Activated CD4-positive, CD25-positive, alpha-beta regulatory T cell treated with anti-CD3 and anti-CD28 coated beads, Interleukin-2, amount 50 U/mL, for 72 hours (primary cell): ENCODE measurements around the gene TXNRD3.
"Not testable (repeated sequence)": the region's sequence is repeated elsewhere in the genome, so short reads cannot be mapped to it uniquely, and the experiment has no call there.

Source experiments
- DNase-seq: peaks from one replicate; pipeline ENCODE4 v3.0.0; 2021

The TXNRD3 gene

GRCh38 chr3:126638790-126639189 lies 16.1 kb downstream of the TXNRD3 start:
- no peak for DNase-seq

DNA sequence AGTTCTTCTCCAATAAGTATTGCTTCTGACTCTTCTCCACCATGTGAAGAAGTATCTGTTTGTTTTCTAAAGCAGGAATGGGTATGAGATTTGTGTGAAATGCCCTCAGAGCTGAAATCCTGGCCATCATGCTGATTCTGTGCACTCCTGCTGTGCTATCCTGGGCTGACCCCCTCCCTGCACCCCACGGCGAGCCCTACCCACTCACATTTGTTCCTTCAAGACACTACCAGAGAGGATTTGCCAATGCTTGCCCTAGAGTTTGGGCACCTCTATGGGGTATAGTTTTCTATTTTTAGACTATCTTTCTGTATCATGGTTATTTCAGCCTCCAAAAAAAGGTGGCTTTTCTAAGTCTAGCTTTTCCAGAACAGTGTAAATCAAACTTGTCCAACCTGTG lies 18.5 kb downstream of the TXNRD3 start:
- no peak for DNase-seq

- no peak for DNase-seq
Measured at GRCh38 chr3:126634803-126635202, 20.1 kb downstream of the TXNRD3 start.

GRCh38 chr3:126630020-126630419 lies 24.9 kb downstream of the TXNRD3 start:
- no peak for DNase-seq

DNA sequence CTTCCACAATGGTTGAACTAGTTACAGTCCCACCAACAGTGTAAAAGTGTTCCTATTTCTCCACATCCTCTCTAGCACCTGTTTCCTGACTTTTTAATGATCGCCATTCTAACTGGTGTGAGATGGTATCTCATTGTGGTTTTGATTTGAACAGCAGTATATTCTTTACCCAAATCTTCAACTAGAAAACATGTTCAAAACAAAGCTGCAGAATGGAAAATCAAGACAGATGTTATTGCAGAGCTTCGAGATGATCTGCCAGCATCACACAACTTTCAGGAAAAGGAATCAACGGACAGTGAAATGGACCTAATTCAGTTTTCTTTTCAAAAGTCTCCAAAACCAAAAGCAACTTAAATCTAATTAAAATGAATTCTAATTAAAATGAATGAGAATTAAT lies 29.2 kb downstream of the TXNRD3 start:
- DNase-seq, result not testable (repeated sequence)

DNA sequence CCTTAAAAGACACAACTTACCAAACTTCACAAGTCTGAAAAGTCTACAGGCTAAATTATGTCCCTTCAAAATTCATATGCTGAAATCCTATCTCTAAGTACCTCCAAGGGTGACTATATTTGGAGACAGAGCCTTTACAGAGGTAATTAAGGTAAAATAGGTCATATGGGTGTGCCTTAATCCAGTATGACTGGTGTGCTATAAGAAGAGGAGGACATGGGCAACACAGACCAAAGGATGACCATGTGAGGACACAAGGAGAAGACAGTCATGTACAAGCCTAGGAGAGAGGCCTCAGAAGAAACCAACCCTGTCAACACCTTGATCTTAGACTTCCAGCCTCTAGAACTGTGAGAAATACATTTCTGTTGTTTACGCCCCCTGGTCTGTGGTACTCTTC lies 32.2 kb downstream of the TXNRD3 start:
- DNase-seq, result no peak

DNA sequence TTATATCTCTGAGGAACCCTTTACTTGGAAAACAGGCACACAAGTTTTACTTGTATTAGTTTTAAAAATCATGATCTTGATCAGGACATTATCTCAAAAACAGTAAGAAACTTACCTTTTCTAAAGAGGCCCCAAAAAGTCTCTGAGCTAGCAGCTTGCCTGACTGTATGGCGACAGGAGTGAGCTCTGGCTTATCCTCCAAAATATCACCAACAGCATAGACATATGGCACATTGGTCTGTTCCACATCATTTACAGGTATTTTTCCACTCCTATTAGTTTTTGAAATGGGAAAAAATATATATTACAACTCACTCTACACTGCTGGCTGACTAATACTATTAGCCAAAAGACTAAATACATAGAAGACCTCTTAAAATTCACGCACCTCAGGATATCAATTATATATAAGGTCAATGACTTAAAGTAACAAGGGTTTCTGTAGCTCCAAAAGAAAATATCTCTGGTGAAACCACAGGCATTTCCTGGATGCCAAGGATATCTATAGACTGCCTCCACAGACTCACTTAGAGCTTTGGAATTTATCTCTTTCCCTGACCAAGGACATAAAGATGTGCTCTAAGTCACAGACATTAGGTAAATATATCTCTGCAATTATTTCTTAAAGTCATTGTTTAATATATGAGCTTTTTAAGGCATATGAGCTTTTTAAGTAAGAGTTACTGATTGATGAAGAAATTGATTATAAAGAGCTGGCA lies 33.1 kb downstream of the TXNRD3 start:
- no peak for DNase-seq

DNA sequence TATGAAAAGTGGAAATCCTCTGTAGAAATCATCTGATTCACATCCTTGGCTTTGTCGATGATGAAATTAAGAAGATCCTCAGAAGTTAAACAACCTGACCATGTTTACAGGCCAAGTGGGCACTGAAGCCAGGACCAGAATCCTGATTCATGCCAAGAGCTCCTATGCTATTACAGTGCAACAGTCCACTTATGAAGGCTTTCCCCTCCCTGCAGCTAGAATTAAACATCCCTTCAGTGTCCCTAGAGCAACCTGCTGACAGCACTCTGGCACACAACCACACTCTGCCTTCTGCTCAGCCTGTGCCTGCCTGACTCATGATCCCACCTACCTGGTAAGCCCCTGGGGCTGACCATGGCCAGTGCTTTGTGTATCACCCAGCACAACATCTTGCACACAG lies 33.8 kb downstream of the TXNRD3 start:
- DNase-seq, result no peak

DNA sequence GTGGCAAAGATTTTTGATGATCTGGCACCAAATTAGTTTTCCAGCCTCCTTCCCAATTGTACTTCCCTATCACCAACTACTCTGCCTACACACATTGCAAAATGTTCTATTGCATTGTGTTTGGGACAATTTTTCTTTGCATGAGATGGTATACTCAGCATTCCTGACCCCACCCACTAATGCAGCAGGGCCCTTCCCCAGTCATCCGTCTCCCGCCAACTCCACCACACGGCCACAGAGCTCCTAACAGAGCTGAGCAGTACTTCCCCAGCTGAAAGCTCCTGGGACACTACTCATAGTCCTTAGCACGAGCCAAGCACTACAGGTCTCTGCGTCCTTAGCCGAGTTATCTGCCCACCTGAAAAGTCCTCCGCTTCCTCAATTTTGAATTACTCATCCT lies 34.2 kb downstream of the TXNRD3 start:
- no peak for DNase-seq

- DNase-seq, result no peak
Measured at GRCh38 chr3:126618760-126619159, 36.2 kb downstream of the TXNRD3 start.

DNA sequence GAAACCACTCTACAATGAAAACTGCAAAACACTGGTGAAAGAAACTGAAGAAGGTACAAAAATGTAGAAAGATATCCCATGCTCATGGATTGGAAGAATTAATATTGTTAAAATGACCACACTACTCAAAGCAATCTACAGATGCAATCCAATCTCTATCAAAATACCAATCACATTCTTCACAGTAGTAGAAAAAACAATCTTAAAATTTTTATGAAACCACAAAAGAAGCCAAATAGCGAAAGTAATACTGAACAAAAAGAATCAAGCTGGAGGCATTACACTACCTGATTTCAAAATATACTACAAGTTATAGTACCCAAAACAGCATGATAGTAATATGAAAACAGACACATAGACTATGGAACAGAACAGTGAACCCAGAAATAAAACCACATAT lies 36.9 kb downstream of the TXNRD3 start:
- no peak for DNase-seq

GRCh38 chr3:126617571-126617970 lies 37.4 kb downstream of the TXNRD3 start:
- no peak for DNase-seq

- DNase-seq, result no peak
Measured at GRCh38 chr3:126616931-126617330, 38.0 kb downstream of the TXNRD3 start.

- DNase-seq, result no peak
Measured at GRCh38 chr3:126613479-126614188, 41.3 kb downstream of the TXNRD3 start.

GRCh38 chr3:126612479-126613205 lies 42.3 kb downstream of the TXNRD3 start:
- DNase-seq, result no peak

DNA sequence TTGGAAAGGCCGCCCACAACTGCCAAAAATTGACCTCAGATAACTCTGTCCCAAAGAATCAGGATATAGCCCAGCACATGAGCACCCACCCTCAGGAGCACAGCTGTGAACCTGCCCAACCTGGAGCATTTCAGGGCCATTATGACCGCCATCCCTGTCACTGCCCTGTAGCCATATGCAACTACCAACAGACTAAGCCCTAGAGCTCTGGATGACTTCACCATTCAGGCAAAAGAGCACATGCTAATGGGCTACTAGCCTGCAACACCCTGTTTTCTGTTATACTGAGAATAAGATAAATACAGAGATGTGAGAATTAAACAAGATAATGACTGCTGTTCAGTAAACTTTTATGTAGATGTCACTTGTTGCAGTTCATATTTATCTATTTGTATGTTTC lies 45.0 kb downstream of the TXNRD3 start:
- DNase-seq, result no peak

- DNase-seq, result no peak
Measured at GRCh38 chr3:126607214-126607908, 47.6 kb downstream of the TXNRD3 start.

DNA sequence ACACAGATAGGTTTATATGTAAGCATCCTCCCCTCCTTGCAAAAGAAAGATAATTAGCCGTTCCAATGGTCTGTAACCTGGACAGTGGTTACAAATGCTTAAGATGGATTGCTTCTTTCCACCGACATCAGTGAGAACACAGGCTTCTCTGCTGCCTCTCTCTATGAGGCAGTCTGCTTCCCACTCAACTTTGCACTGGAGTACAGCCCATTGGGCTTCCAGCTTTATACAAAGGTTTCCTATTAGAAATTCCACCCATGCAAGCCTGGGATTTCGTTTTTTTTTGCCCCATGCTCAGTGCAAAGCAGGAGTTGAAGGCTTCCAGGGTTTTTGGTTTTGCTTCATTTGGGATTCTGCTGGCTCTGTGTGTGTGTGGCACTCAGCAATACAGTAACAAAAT lies 48.9 kb downstream of the TXNRD3 start:
- no peak for DNase-seq

GRCh38 chr3:126604691-126605090 lies 50.2 kb downstream of the TXNRD3 start:
- no peak for DNase-seq

- DNase-seq, result no peak
Measured at GRCh38 chr3:126599101-126599500, 55.8 kb downstream of the TXNRD3 start.

DNA sequence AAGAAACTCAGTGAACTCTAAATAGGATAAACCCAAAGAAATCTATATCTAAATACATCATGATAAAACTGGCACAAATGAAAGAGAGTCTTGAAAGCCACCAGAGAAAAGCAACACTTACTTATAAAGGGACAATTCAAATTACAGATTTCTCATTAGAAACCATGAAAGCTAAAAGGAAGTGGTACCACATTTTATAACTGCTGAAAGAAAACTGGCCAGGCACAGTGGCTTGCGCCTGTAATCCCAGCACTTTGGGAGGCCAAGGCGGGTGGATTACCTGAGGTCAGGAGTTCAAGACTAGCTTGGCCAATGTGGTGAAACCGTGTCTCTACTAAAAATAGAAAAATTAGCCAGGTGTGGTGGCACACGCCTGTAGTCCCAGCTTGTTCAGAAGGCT lies 59.4 kb downstream of the TXNRD3 start:
- DNase-seq, result not testable (repeated sequence)

- not testable (repeated sequence) for DNase-seq
Measured at GRCh38 chr3:126591515-126591914, 63.4 kb downstream of the TXNRD3 start.

DNA sequence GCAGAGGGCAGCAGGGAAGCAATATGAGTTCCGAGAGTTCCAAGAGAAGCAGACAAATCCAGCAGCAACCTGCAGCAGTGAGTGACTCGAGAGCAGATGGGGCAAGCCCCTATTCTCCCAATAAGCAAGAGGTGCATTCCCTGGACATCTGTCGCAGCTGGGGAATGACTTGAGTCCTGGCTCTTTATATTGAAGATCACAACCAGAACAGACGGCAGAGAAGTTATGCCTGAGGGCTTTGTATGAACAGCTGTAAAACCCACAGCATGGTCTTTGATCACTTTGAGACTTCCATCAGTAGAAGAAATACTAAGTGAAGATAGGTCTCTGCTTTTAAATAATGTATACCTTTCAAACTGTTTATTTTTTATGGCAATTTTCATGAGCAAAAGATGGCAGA lies 72.6 kb downstream of the TXNRD3 start:
- DNase-seq, result no peak
